Panc1 (cell line): Measurements from ENCODE around the gene FBXO22. TPM values are rescaled to one million over a fixed set of nuclear protein-coding genes. Genes with fewer than 3 reads are reported as not detected.
"Not testable (repeated sequence)": the region's sequence is repeated elsewhere in the genome, so short reads cannot be mapped to it uniquely, and the experiment has no call there.

ENCODE experiments used
- ATAC-seq: fragments of 200-7000 bp; cut with Tn5 transposase; 2 replicates; pipeline ENCODE4 v1.9.1; 2020; ENCODE audit warnings: mild to moderate bottlenecking, moderate library complexity
- BruUV-seq: library from RNA; stranded (reverse); fragments of 400-500 nt; replicated peaks from 2 replicates; lab custom pipeline; 2021; lab: Mats Ljungman, UMichigan
- CTCF ChIA-PET: fragments of 300-600 bp; sonication (Branson Sonifier 250); formaldehyde crosslinking; loops from one replicate; lab custom pipeline; 2022; ENCODE audit warnings: antibody characterized with exemption; lab: Charles Lee
- POLR2A ChIA-PET: fragments of 300-600 bp; sonication (Branson Sonifier 250); formaldehyde crosslinking; loops from one replicate; lab custom pipeline; 2022; ENCODE audit warnings: antibody characterized with exemption; lab: Charles Lee
- DNase-seq: peaks from one replicate; pipeline ENCODE4 v3.0.0-alpha.2; 2010; ENCODE audit warnings: low read depth, low spot score
- H3K27ac ChIP-seq: 2 replicates; pipeline ENCODE4 v1.5.1; 2011; ENCODE audit warnings: mild to moderate bottlenecking, low read length, inconsistent platforms
- H3K27me3 ChIP-seq: fragments of 200-500 bp; sonication (Bioruptor generic); 2 replicates; pipeline ENCODE4 v1.6.0; 2014; ENCODE audit warnings: low read length, inconsistent platforms; ENCODE audit not compliant: control insufficient read depth, insufficient read depth
- H3K36me3 ChIP-seq: fragments of 200-500 bp; sonication (Bioruptor generic); 2 replicates; pipeline ENCODE4 v1.5.1; 2014; ENCODE audit warnings: inconsistent platforms, mild to moderate bottlenecking, low read length, moderate library complexity; ENCODE audit not compliant: control insufficient read depth, insufficient read depth
- H3K4me1 ChIP-seq: 2 replicates; pipeline ENCODE4 v1.5.1; 2011; ENCODE audit warnings: inconsistent platforms, mild to moderate bottlenecking, low read length, moderate library complexity; ENCODE audit not compliant: control insufficient read depth, insufficient read depth
- H3K4me3 ChIP-seq, 2 experiments: 2 replicates each; pipeline ENCODE4 v1.5.1; 2011 to 2012; ENCODE audit warnings: low read depth in 2 of 2, low read length in 2 of 2, mild to moderate bottlenecking in 2 of 2, inconsistent platforms in 1 of 2, moderate library complexity in 1 of 2
- H3K9me3 ChIP-seq: fragments of 200-500 bp; sonication (Bioruptor generic); 2 replicates; pipeline ENCODE4 v1.5.1; 2014; ENCODE audit warnings: low read depth, mild to moderate bottlenecking, inconsistent platforms, low read length, moderate library complexity; ENCODE audit not compliant: control insufficient read depth, insufficient read depth
- CTCF ChIP-seq: fragments of 450-650 bp; IDR thresholded peaks from 2 replicates; pipeline ENCODE4 v1.5.1; 2017; ENCODE audit warnings: mild to moderate bottlenecking
- POLR2AphosphoS5 ChIP-seq: IDR thresholded peaks from 2 replicates; pipeline ENCODE4 v1.6.1; 2012; ENCODE audit warnings: mild to moderate bottlenecking, low read depth, low read length, moderate library complexity
- SIN3A ChIP-seq: IDR thresholded peaks from 2 replicates; pipeline ENCODE4 v1.6.1; 2012; ENCODE audit warnings: low read depth, mild to moderate bottlenecking, low read length, moderate library complexity, borderline replicate concordance; ENCODE audit not compliant: insufficient read depth
- TCF7L2 ChIP-seq: IDR thresholded peaks from 2 replicates; pipeline ENCODE4 v1.6.1; 2011; ENCODE audit warnings: mild to moderate bottlenecking, low read depth, low read length, inconsistent platforms
- in situ Hi-C: cut with HindIII; loops from 2 replicates; pipeline ENCODE4 v1.10.0; 2016; ENCODE audit warnings: low sequenced_read_pairs, low pct_unique_long_range_greater_than_20kb
- intact Hi-C: fragments of 100-400 bp; cut with micrococcal nuclease; formaldehyde crosslinking; loops from one replicate; pipeline ENCODE4 v1.10.0; 2022; ENCODE audit not compliant: unreplicated experiment
- total RNA-seq: library from RNA; stranded (reverse); gene quantifications from one replicate; pipeline ENCODE4 v1.2.1, GENCODE V29; 2021; ENCODE audit not compliant: unreplicated experiment
- TF ChIP-seq, protein P1 (sequence below), 2 experiments: IDR thresholded peaks; 2 replicates each; pipeline ENCODE4 v1.6.1; 2011 to 2012; ENCODE audit warnings: low read depth in 2 of 2, control low read depth in 1 of 2, low read length in 1 of 2, mild to moderate bottlenecking in 1 of 2, moderate library complexity in 1 of 2; ENCODE audit not compliant: insufficient read depth in 1 of 2

Gene FBXO22
- total RNA-seq, 1 experiment from 2014 or later = 65.9 TPM

- DNase-seq (no peak), ATAC-seq (no peak)
- POLR2A ChIA-PET = no interaction called here
- TF ChIP-seq POLR2AphosphoS5 (no peak), TCF7L2 (no peak), SIN3A (no peak), CTCF (no peak)
- TF ChIP-seq, protein P1, sequence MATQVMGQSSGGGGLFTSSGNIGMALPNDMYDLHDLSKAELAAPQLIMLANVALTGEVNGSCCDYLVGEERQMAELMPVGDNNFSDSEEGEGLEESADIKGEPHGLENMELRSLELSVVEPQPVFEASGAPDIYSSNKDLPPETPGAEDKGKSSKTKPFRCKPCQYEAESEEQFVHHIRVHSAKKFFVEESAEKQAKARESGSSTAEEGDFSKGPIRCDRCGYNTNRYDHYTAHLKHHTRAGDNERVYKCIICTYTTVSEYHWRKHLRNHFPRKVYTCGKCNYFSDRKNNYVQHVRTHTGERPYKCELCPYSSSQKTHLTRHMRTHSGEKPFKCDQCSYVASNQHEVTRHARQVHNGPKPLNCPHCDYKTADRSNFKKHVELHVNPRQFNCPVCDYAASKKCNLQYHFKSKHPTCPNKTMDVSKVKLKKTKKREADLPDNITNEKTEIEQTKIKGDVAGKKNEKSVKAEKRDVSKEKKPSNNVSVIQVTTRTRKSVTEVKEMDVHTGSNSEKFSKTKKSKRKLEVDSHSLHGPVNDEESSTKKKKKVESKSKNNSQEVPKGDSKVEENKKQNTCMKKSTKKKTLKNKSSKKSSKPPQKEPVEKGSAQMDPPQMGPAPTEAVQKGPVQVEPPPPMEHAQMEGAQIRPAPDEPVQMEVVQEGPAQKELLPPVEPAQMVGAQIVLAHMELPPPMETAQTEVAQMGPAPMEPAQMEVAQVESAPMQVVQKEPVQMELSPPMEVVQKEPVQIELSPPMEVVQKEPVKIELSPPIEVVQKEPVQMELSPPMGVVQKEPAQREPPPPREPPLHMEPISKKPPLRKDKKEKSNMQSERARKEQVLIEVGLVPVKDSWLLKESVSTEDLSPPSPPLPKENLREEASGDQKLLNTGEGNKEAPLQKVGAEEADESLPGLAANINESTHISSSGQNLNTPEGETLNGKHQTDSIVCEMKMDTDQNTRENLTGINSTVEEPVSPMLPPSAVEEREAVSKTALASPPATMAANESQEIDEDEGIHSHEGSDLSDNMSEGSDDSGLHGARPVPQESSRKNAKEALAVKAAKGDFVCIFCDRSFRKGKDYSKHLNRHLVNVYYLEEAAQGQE (IDR thresholded peaks at IDR 0.05; ENCODE audit: insufficient read depth in 1 of 2, low read depth in 2 of 2, low read length in 1 of 2) = no peak
- intact Hi-C loops = no loop called here
- H3K4me3 ChIP-seq = peak overlapping the region; percentile 74 to 97
- peak overlapping the region; percentile 1; the same call in 1 of the 2 replicates for H3K27ac ChIP-seq
- peaks cover 17% of the 10 kb centered on the region for H3K36me3 ChIP-seq
- peaks cover 31% of the 10 kb centered on the region for H3K4me1 ChIP-seq
- BruUV-seq = no TSS peak
- in situ Hi-C loops = no loop called here
- H3K9me3 ChIP-seq = no peaks in the 10 kb centered on the region
- H3K27me3 ChIP-seq = no peaks in the 10 kb centered on the region
- CTCF ChIA-PET = no interaction called here
Measured at GRCh38 chr15:75905231-75905630, 1.6 kb downstream of the FBXO22 start.

- H3K27ac ChIP-seq, H3K4me3 ChIP-seq, intact Hi-C loops, H3K4me1 ChIP-seq, H3K9me3 ChIP-seq, BruUV-seq, POLR2A ChIA-PET, in situ Hi-C loops, DNase-seq, H3K27me3 ChIP-seq, ATAC-seq, CTCF ChIA-PET: not testable (repeated sequence)
- peaks cover 20% of the 10 kb centered on the region for H3K36me3 ChIP-seq
Measured at GRCh38 chr15:75910355-75910754, 6.7 kb downstream of the FBXO22 start.

DNA sequence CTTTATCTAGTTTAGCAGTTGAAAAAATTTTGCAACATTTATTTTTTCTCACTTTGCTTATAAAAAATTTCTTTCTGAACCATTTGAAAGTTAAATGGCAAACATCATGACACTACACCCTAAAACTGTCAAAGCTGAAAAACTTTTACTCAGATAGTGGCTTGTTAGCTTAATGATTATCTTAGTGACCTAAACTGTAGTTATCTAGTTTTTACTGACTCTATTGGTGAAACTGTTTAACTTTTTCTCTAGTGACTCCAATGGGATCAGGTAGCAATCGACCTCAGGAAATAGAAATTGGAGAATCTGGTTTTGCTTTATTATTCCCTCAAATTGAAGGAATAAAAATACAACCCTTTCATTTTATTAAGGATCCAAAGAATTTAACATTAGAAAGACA lies 13.3 kb downstream of the FBXO22 start:
- no peak for DNase-seq
- Histone ChIP-seq H3K4me1 (no peaks in the 10 kb centered on the region), H3K4me3 (no peak overlapping the region), H3K27ac (no peak overlapping the region), H3K36me3 (peaks cover 16% of the 10 kb centered on the region; the same call in 1 of the 2 replicates), H3K27me3 (no peaks in the 10 kb centered on the region), H3K9me3 (no peaks in the 10 kb centered on the region)
- ChIA-PET CTCF (no interaction called here), POLR2A (no interaction called here)
- TF ChIP-seq CTCF (no peak), TCF7L2 (no peak), POLR2AphosphoS5 (no peak), SIN3A (no peak)
- TF ChIP-seq, protein P1 (IDR thresholded peaks at IDR 0.05; ENCODE audit: insufficient read depth in 1 of 2, low read depth in 2 of 2, low read length in 1 of 2) = no peak
- no peak for ATAC-seq
- intact Hi-C loops (no loop called here), in situ Hi-C loops (no loop called here)
- no TSS peak for BruUV-seq
